Lower leg skin (tissue), 4 donors: ENCODE results near the gene RAC3. TPM values are rescaled to one million over a fixed set of nuclear protein-coding genes. Genes with fewer than 3 reads are reported as not detected.

Source experiments
- DNase-seq, 2 donors: peaks; one replicate each; pipeline ENCODE4 v3.0.0-alpha.2; 2019; ENCODE audit warnings: low spot score in 2 of 2
- H3K4me3 ChIP-seq: fragments of 200-600 bp; sonication (generic); 2 replicates; pipeline ENCODE4 v1.5.1; 2017; ENCODE audit warnings: mild to moderate bottlenecking, low read depth; ENCODE audit not compliant: poor library complexity, severe bottlenecking
- POLR2A ChIP-seq, 2 donors: fragments of 450-650 bp; IDR thresholded peaks; one replicate each; pipeline ENCODE4 v1.6.1; 2016 to 2017; ENCODE audit warnings: antibody characterized with exemption in 2 of 2, mild to moderate bottlenecking in 1 of 2, moderate library complexity in 1 of 2
- WGBS, 2 donors: methylation state at CpG; one replicate each; pipeline ENCODE4 v1.1.5; 2018; 5-methylcytosine and 5-hydroxymethylcytosine counted together
- intact Hi-C: fragments of 100-400 bp; cut with DNase I; formaldehyde crosslinking; loops from one replicate; pipeline ENCODE4 v1.15.0; 2023; ENCODE audit warnings: low total_unique reads
- total RNA-seq, 4 donors: library from RNA; depleted of rRNA; stranded (reverse); fragments of >200 nt; gene quantifications; one replicate each; pipeline ENCODE4 v1.1.0, GENCODE V29; 2016
- TF ChIP-seq, protein P1 (sequence below), 3 donors: fragments of 450-650 bp; IDR thresholded peaks; one replicate each; pipeline ENCODE4 v1.5.1; 2016; ENCODE audit warnings: antibody characterized with exemption in 3 of 3, mild to moderate bottlenecking in 3 of 3, moderate library complexity in 2 of 3

Gene RAC3
- total RNA-seq, 4 donors from 2014 or later: 8.2 to 16.8 (median 10.0) TPM

DNA sequence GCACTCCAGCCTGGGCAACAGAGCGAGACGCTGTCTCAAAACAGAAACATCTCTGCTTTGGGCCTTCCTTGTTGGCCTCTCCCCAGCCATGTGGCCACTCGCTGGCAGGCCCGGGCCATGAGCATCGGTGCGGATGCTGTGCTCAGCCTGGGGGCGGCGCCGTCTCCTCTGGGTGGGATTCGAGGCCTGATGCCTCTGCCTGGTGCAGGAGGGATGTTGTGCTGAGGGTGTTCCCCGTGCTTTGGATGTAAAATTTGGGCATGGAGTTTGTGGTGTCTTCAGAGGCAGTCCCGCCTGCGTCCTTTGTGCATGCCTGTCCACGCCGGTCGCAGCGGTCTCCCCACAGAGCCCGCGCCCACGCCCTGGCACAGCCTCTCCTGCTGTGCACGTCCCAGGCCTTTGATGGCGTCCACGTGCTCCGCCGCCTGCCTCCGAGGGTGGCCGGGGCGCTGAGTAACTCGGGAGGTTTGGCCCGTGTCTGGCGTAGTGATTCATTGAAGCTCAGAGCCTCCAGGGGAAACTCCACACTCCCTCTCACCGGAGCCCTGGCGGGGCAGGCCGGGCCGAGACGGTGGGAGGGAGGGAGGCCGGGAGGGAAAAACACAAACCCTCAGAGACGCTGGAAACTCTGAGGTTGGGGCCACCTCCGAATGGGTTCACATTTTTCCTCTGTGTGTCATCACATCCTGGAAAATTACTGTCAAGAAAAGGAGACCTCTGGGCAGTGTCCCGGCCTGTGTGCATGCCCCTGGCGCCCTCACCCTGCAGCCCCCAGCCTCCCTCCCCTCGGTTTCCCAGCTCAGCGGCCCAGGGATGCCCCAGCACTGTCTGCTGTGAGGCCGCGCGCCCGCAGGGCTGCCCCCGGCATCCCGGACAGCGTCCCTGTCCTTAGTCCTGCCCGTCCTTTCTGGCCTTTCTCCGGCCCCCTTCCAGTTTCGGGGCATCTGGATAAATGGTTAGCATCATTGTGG lies 27.8 kb upstream of the RAC3 start:
- TF ChIP-seq, protein P1, sequence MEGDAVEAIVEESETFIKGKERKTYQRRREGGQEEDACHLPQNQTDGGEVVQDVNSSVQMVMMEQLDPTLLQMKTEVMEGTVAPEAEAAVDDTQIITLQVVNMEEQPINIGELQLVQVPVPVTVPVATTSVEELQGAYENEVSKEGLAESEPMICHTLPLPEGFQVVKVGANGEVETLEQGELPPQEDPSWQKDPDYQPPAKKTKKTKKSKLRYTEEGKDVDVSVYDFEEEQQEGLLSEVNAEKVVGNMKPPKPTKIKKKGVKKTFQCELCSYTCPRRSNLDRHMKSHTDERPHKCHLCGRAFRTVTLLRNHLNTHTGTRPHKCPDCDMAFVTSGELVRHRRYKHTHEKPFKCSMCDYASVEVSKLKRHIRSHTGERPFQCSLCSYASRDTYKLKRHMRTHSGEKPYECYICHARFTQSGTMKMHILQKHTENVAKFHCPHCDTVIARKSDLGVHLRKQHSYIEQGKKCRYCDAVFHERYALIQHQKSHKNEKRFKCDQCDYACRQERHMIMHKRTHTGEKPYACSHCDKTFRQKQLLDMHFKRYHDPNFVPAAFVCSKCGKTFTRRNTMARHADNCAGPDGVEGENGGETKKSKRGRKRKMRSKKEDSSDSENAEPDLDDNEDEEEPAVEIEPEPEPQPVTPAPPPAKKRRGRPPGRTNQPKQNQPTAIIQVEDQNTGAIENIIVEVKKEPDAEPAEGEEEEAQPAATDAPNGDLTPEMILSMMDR (IDR thresholded peaks at IDR 0.05): no peak
- no peak for TF ChIP-seq POLR2A (IDR thresholded peaks at IDR 0.05)
- H3K4me3 ChIP-seq: no peak overlapping the region
- WGBS, 2 donors: 28 to 31% methylated on average over 46 to 53 of the region's 53 CpGs
- peak; percentile 73 to 92 for DNase-seq
- intact Hi-C loops: no loop called here

DNA sequence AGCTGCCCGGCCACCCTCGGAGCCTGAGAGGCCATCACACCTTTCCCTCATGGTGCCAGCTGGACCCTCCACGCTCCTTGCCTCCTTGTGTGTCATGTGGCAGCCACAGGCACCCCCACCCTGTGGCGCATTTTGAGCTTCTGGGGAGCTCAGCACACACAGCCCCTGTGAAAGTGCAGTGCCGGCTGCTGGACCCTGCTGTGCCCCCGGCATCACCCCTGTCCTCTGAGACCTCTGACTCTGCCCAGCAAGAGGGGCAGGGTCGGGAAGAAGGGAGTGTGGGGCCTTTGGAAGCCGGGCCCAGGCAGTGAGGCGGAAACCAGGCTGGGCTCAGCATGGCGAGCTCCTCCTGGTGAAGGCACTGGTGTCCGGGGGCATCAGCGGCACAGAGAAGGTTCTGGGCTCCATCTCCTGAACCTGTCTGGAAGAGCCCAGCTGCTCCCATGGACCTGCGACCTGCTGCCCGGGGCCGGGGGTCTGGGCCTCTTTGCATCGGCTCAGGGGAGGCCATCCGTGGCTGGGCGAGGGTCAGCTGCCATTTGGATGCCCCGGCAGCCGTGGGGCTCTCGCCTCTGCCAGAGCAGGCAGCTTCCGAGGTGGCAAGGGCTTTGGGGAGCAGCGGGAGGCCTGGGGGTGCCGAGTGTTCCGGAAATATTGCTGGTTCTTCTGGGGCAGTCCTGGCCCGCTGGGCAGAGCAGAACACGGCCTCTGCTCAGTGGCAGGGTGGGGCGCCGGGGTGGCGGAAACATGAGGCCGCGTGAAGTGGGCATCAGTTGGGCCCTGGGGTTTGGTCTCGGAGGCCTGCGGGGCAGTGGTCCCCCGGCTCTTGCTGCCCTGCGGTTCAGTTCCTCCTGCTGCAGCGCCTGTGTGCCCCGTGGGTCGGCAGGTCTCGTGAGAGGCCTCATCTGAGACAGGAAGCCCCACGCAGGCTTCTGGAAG lies 26.7 kb upstream of the RAC3 start:
- no peak overlapping the region for H3K4me3 ChIP-seq
- no peak for DNase-seq
- intact Hi-C loops: no loop called here
- whole genome bisulfite sequencing, 2 donors: 90 to 94% methylated on average over 23 to 25 of the region's 41 CpGs
- TF ChIP-seq POLR2A (IDR thresholded peaks at IDR 0.05): no peak
- TF ChIP-seq, protein P1 (IDR thresholded peaks at IDR 0.05): no peak

GRCh38 chr17:82005701-82006348 lies 25.7 kb upstream of the RAC3 start:
- TF ChIP-seq, protein P1 (IDR thresholded peaks at IDR 0.05): peak in 1 of 3 donors; percentile 7
- TF ChIP-seq POLR2A (IDR thresholded peaks at IDR 0.05): no peak
- no peak overlapping the region for H3K4me3 ChIP-seq
- no peak for DNase-seq
- WGBS, 2 donors: 56 to 63% methylated on average over 30 of the region's 30 CpGs
- intact Hi-C loops: no loop called here

DNA sequence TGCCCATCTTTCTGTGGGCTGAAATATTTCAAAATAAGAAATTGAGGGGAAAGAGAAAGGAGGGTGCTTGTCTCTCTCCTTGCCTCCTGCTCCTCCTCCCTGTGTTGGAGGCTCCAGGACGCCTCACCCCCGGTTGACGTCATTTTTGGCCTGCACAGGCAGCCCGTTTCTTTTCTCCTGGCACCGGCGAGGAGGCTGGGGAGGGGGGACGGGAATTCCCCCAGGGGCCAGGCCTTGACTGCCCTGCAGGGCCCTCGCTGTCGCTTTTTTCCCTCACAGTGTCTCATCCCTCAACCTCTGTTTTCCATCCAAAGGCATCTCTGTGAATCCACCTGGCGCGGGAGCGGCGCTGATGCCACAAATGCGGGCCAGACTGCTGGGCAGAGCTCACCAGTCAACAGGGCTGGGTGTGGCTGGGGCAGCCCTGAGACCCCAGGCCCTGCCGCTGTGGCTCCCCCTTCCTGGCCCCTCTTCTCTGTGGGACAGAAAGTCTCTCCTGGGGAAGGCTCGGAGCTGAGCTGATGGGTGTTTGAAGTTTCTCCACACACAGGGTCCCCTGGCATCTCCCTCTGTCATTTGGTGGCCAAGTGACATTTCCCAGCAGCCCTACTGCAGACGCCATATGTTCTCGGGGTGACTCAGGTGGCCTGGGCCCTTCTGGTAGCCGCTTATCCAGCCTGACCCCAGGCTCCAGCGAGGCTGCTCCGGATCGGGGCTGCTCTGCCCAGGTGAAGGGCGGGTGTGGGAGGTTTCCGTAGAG lies 24.8 kb upstream of the RAC3 start:
- TF ChIP-seq, protein P1 (IDR thresholded peaks at IDR 0.05): no peak
- no peak for TF ChIP-seq POLR2A (IDR thresholded peaks at IDR 0.05)
- H3K4me3 ChIP-seq: no peak overlapping the region
- intact Hi-C loops: no loop called here
- no peak for DNase-seq
- WGBS, 2 donors: 50 to 54% methylated on average over 23 to 24 of the region's 24 CpGs

DNA sequence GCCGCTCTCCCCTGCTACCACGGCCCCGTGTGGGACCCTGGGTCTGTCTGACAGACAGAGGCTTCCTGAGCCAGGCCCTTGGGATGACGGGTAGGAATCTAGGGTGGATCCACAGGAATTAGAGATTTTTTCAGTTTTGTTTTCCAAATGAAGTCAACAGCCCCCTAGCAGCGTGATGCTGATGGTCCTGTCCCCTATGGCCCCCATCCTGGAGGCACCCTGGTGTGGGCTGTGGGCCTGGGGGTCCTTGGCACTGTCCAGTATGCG lies 24.3 kb upstream of the RAC3 start:
- intact Hi-C loops: no loop called here
- no peak for DNase-seq
- no peak overlapping the region for H3K4me3 ChIP-seq
- no peak for TF ChIP-seq POLR2A (IDR thresholded peaks at IDR 0.05)
- TF ChIP-seq, protein P1 (IDR thresholded peaks at IDR 0.05): no peak
- 50 to 75% methylated on average over 2 to 6 of the region's 6 CpGs for WGBS, 2 donors
